GM21723 (cell line): Measurements from ENCODE around the gene GRM1.
"Not testable (repeated sequence)": the region's sequence is repeated elsewhere in the genome, so short reads cannot be mapped to it uniquely, and the experiment has no call there.

ENCODE experiments used
- ATAC-seq: cut with Tn5 transposase; IDR thresholded peaks from one replicate; pipeline ENCODE4 v1.9.1; 2021; ENCODE audit warnings: mild to moderate bottlenecking, moderate library complexity; ENCODE audit not compliant: unreplicated experiment

Gene GRM1

GRCh38 chr6:146267447-146267846 is 238.6 kb downstream of the GRM1 start:
- no peak for ATAC-seq

GRCh38 chr6:146267946-146268345 is 239.1 kb downstream of the GRM1 start:
- no peak for ATAC-seq

GRCh38 chr6:146269482-146269881 is 240.6 kb downstream of the GRM1 start:
- no peak for ATAC-seq

- ATAC-seq: not testable (repeated sequence)
Observed at GRCh38 chr6:146271163-146271562, 242.3 kb downstream of the GRM1 start.

GRCh38 chr6:146273490-146273889 is 244.6 kb downstream of the GRM1 start:
- no peak for ATAC-seq

- no peak for ATAC-seq
Observed at GRCh38 chr6:146277142-146277541, 248.3 kb downstream of the GRM1 start.

- no peak for ATAC-seq
Observed at GRCh38 chr6:146281651-146282362, 252.9 kb downstream of the GRM1 start.

- no peak for ATAC-seq
Observed at GRCh38 chr6:146282837-146283236, 254.0 kb downstream of the GRM1 start.

GRCh38 chr6:146284311-146284710 is 255.4 kb downstream of the GRM1 start:
- ATAC-seq: no peak

GRCh38 chr6:146286961-146287360 is 258.1 kb downstream of the GRM1 start:
- ATAC-seq: no peak

GRCh38 chr6:146287691-146288369 is 259.0 kb downstream of the GRM1 start:
- ATAC-seq: no peak

GRCh38 chr6:146289816-146290588 is 261.1 kb downstream of the GRM1 start:
- ATAC-seq: no peak

GRCh38 chr6:146290589-146290901 is 261.7 kb downstream of the GRM1 start:
- no peak for ATAC-seq

GRCh38 chr6:146292506-146292905 is 263.6 kb downstream of the GRM1 start:
- ATAC-seq: no peak

- no peak for ATAC-seq
Observed at GRCh38 chr6:146295695-146296094, 266.8 kb downstream of the GRM1 start.

GRCh38 chr6:146297815-146298214 is 269.0 kb downstream of the GRM1 start:
- no peak for ATAC-seq

- no peak for ATAC-seq
Observed at GRCh38 chr6:146300521-146300920, 271.7 kb downstream of the GRM1 start.

GRCh38 chr6:146301764-146302163 is 272.9 kb downstream of the GRM1 start:
- ATAC-seq: no peak

GRCh38 chr6:146302994-146303393 is 274.1 kb downstream of the GRM1 start:
- no peak for ATAC-seq

- ATAC-seq: no peak
Observed at GRCh38 chr6:146304181-146304580, 275.3 kb downstream of the GRM1 start.

GRCh38 chr6:146305092-146305491 is 276.2 kb downstream of the GRM1 start:
- no peak for ATAC-seq

- ATAC-seq: no peak
Observed at GRCh38 chr6:146305951-146306350, 277.1 kb downstream of the GRM1 start.
